ENCODE results near the gene XRCC6.
"Not testable (repeated sequence)": the region's sequence is repeated elsewhere in the genome, so short reads cannot be mapped to it uniquely, and the experiment has no call there.

The XRCC6 gene

GRCh38 chr22:41664490-41664889 is 43.4 kb downstream of the XRCC6 start:
- Histone ChIP-seq H3K9me3 (no peaks in the 10 kb centered on the region), H3K4me1 (ENCODE audit: control insufficient read depth in 1 of 2, insufficient read depth in 1 of 2, low read depth in 1 of 2, low read length in 1 of 2) (peaks cover 9 to 12% of the 10 kb centered on the region in 2 experiments), H3K4me3 (ENCODE audit: low read depth in 1 of 2, low read length in 1 of 2) (no peak overlapping the region), H3K36me3 (peaks cover 55% of the 10 kb centered on the region), H3K27ac (no peak overlapping the region), H3K27me3 (no peaks in the 10 kb centered on the region)
- TF ChIP-seq CTCF (IDR thresholded peaks at IDR 0.05) = no peak

GRCh38 chr22:41664951-41665350 is 43.9 kb downstream of the XRCC6 start:
- no peak for TF ChIP-seq CTCF (IDR thresholded peaks at IDR 0.05)
- no peak overlapping the region for H3K27ac ChIP-seq

GRCh38 chr22:41668971-41669911 is 48.1 kb downstream of the XRCC6 start:
- no peak overlapping the region for H3K4me3 ChIP-seq (ENCODE audit: low read depth in 1 of 2, low read length in 1 of 2)
- no peak overlapping the region for H3K27ac ChIP-seq

More at GRCh38 chr22:41664951-41665350, 43.9 kb downstream of the XRCC6 start:
- peaks cover 51% of the 10 kb centered on the region for H3K36me3 ChIP-seq
- no peaks in the 10 kb centered on the region for H3K9me3 ChIP-seq
- H3K4me1 ChIP-seq (ENCODE audit: control insufficient read depth in 1 of 2, insufficient read depth in 1 of 2, low read depth in 1 of 2, low read length in 1 of 2) = peaks cover 9 to 12% of the 10 kb centered on the region in 2 experiments
- H3K27me3 ChIP-seq = no peaks in the 10 kb centered on the region
- no peak overlapping the region for H3K4me3 ChIP-seq (ENCODE audit: low read depth in 1 of 2, low read length in 1 of 2)

GRCh38 chr22:41672096-41672495 is 51.0 kb downstream of the XRCC6 start:
- H3K27me3 ChIP-seq; H3K4me1 ChIP-seq (ENCODE audit: control insufficient read depth in 1 of 2, insufficient read depth in 1 of 2, low read depth in 1 of 2, low read length in 1 of 2); H3K9me3 ChIP-seq; H3K4me3 ChIP-seq (ENCODE audit: low read depth in 1 of 2, low read length in 1 of 2); H3K27ac ChIP-seq: not testable (repeated sequence)
- peaks cover 22% of the 10 kb centered on the region for H3K36me3 ChIP-seq

More at GRCh38 chr22:41668971-41669911, 48.1 kb downstream of the XRCC6 start:
- Histone ChIP-seq H3K4me1 (ENCODE audit: control insufficient read depth in 1 of 2, insufficient read depth in 1 of 2, low read depth in 1 of 2, low read length in 1 of 2) (peaks cover 9 to 12% of the 10 kb centered on the region in 2 experiments), H3K27me3 (no peaks in the 10 kb centered on the region), H3K9me3 (no peaks in the 10 kb centered on the region), H3K36me3 (peaks cover 21% of the 10 kb centered on the region)
- no peak for TF ChIP-seq CTCF (IDR thresholded peaks at IDR 0.05)

GRCh38 chr22:41672780-41673509 is 51.9 kb downstream of the XRCC6 start:
- no peaks in the 10 kb centered on the region for H3K27me3 ChIP-seq
- no peak for TF ChIP-seq CTCF (IDR thresholded peaks at IDR 0.05)
- H3K4me1 ChIP-seq (ENCODE audit: control insufficient read depth in 1 of 2, insufficient read depth in 1 of 2, low read depth in 1 of 2, low read length in 1 of 2) = no peaks in the 10 kb centered on the region
- no peak overlapping the region for H3K27ac ChIP-seq
- H3K4me3 ChIP-seq (ENCODE audit: low read depth in 1 of 2, low read length in 1 of 2) = no peak overlapping the region
- peaks cover 22% of the 10 kb centered on the region for H3K36me3 ChIP-seq
- no peaks in the 10 kb centered on the region for H3K9me3 ChIP-seq
